SK-N-MC (cell line): ENCODE results near the gene VEPH1.

Experiments
- DNase-seq: peaks from one replicate; pipeline ENCODE4 v3.0.0-alpha.2; 2011; ENCODE audit warnings: low read depth, low spot score
- H3K27ac ChIP-seq: fragments of 200-600 bp; sonication (generic); 2 replicates; pipeline ENCODE4 v1.5.1; 2016; ENCODE audit warnings: mixed run types
- H3K36me3 ChIP-seq: fragments of 200-600 bp; sonication (generic); 2 replicates; pipeline ENCODE4 v1.6.1; 2017; ENCODE audit warnings: antibody characterized with exemption, low read length, mixed read lengths; ENCODE audit not compliant: insufficient read depth
- H3K4me3 ChIP-seq: fragments of 200-600 bp; sonication (generic); 2 replicates; pipeline ENCODE4 v1.5.1; 2016
- H3K9ac ChIP-seq: fragments of 200-600 bp; sonication (generic); 2 replicates; pipeline ENCODE4 v1.8.0; 2017; ENCODE audit warnings: mixed run types, mixed read lengths; ENCODE audit not compliant: insufficient read length
- H3K9me3 ChIP-seq: fragments of 200-600 bp; sonication (generic); 2 replicates; pipeline ENCODE4 v1.6.1; 2017; ENCODE audit warnings: low read depth, mild to moderate bottlenecking, antibody characterized with exemption, low read length, moderate library complexity, mixed read lengths
- EZH2 ChIP-seq: fragments of 200-600 bp; sonication (generic); IDR thresholded peaks from one replicate; pipeline ENCODE4 v1.6.1; 2017; ENCODE audit warnings: antibody characterized with exemption
- FOXP2 ChIP-seq: optimal IDR thresholded peaks from 2 replicates; pipeline ENCODE3; 2011; ENCODE audit warnings: mild to moderate bottlenecking, moderate library complexity; ENCODE audit not compliant: insufficient read depth; ENCODE audit errors: extremely low read length, control extremely low read depth
- POLR2AphosphoS5 ChIP-seq: IDR thresholded peaks from 2 replicates; pipeline ENCODE4 v1.6.1; 2012; ENCODE audit warnings: mild to moderate bottlenecking, low read depth, low read length, borderline replicate concordance

VEPH1 gene

DNA sequence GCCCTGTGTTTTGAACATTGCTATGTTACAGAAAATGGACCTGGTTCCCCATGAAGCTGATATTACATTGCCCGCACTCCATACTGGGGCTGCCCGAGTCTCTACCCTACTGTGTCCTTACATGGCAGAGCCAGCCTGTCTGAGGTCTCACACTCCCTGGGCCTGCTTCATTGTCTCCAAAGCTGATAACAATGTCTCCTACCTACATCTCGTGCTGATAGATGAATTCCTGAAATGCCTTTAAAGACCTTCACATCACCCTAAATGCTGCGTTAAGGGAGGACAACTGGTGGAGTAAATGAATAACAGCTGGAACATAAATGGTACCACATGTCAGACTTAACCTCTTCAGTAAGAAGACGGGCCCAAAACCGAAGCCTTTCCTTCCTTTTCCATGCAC lies 129.4 kb downstream of the VEPH1 start:
- H3K36me3 ChIP-seq: no peaks in the 10 kb centered on the region
- no peak for TF ChIP-seq EZH2
- TF ChIP-seq POLR2AphosphoS5: no peak
- TF ChIP-seq FOXP2: no peak
- no peak overlapping the region for H3K4me3 ChIP-seq
- no peak overlapping the region for H3K9ac ChIP-seq
- no peaks in the 10 kb centered on the region for H3K9me3 ChIP-seq
- no peak for DNase-seq
- H3K27ac ChIP-seq: no peak overlapping the region

DNA sequence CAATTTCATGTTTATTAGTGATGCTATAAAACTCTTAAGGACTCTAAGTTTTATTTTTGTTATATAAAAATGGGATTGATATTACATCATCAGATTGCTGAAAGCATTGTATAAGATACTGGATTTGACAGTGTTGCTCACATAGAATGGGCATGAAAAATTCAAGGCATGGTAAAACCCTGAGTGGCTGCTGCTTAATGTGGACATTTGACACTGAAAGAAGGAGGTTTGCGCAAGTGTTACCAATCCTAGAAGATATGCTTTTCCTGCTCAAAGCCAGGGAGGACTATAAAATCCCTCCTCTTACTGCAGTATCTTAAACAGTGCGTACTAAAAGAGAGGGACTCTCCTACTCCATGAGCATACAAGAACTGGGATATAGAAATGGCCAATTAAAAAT lies 132.3 kb downstream of the VEPH1 start:
- DNase-seq: no peak
- H3K36me3 ChIP-seq: no peaks in the 10 kb centered on the region
- no peak overlapping the region for H3K9ac ChIP-seq
- no peak overlapping the region for H3K27ac ChIP-seq
- H3K4me3 ChIP-seq: no peak overlapping the region
- no peak for TF ChIP-seq FOXP2
- H3K9me3 ChIP-seq: no peaks in the 10 kb centered on the region

DNA sequence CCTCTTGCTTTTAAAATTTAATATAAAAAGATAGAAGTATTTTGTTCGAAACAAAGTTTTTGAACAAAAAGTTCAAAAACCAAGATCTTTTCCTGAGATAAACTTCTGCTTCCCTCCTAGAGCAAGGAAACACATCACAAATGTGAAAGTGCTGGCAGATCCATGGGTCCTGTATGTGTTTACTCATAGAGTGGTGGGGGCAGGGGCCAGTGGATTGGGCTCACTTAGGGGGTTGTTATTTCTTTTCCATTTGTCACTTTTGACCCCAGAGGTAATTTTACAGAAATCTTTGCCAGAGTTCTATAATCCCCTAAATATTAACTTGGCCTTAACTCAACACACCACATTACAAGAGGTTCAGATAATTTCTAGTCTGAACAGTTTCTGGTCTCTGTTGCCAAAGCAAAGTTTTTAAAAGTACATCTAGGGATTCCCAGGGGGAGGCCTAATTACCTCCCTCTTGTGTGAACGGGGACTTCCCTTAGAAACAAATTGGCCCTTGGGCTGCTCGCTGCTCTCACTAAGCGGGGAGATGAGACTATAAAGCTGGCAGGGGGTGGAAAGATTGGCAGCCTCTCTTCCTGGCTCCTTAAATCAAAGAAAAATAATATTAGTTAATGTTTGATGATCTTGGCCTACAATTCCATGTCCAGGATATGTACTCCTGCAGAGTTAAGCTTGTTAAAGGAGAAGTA lies 133.3 kb downstream of the VEPH1 start:
- peak; percentile 73 for DNase-seq
- H3K4me3 ChIP-seq: peak overlapping the region; percentile 6; the same call in 1 of the 2 replicates
- no peak overlapping the region for H3K27ac ChIP-seq
- no peaks in the 10 kb centered on the region for H3K36me3 ChIP-seq
- no peak for TF ChIP-seq EZH2
- TF ChIP-seq FOXP2: no peak
- peak; percentile 28; the same call in 1 of the 2 replicates for TF ChIP-seq POLR2AphosphoS5
- H3K9me3 ChIP-seq: no peaks in the 10 kb centered on the region
- H3K9ac ChIP-seq: no peak overlapping the region

DNA sequence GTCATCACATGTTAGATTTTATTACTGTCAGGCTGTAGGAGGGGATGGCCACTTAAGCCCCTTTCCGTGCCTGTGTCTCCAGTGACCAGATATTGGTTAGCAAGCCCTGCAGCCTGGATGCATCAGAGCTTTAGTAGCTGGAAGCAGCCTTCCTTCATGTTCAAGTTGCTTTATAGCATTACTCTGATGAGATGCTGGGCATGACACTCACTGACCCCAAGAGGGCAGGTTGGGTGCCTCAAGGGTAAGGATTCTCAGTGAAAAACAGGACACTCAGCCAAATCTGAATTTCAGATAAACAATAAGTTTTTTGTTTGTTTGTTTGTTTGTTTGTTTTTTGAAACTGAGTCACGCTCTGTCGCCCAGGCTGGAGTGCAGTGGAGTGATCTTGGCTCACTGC lies 135.0 kb downstream of the VEPH1 start:
- TF ChIP-seq POLR2AphosphoS5 (no peak), EZH2 (no peak), FOXP2 (no peak)
- Histone ChIP-seq H3K4me3 (no peak overlapping the region), H3K9ac (no peak overlapping the region), H3K36me3 (no peaks in the 10 kb centered on the region), H3K9me3 (no peaks in the 10 kb centered on the region), H3K27ac (no peak overlapping the region)
- DNase-seq: no peak

DNA sequence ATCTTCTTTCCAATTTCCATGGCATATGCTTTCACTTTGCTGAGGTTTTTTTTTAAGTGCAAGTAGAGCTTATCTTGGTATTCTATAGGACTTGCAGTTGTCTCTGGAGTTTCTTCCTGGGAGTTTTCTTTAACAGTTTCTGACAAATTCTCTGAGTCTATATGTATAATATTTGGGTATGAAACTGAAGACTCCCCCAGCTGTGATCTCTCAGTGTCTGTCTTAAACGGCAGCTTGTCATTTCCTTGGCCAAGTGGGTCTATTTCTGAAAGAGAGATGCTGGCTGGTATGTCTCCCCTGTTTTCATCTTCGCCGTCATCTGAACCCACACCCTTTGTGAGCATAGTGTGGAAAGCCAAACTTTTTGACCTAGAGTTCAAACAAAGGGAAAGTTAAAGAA lies 139.8 kb downstream of the VEPH1 start:
- DNase-seq: no peak
- H3K9me3 ChIP-seq: no peaks in the 10 kb centered on the region
- H3K36me3 ChIP-seq: no peaks in the 10 kb centered on the region
- H3K27ac ChIP-seq: no peak overlapping the region
- no peak overlapping the region for H3K9ac ChIP-seq
- no peak overlapping the region for H3K4me3 ChIP-seq
- TF ChIP-seq POLR2AphosphoS5: no peak
- no peak for TF ChIP-seq EZH2
- TF ChIP-seq FOXP2: no peak

DNA sequence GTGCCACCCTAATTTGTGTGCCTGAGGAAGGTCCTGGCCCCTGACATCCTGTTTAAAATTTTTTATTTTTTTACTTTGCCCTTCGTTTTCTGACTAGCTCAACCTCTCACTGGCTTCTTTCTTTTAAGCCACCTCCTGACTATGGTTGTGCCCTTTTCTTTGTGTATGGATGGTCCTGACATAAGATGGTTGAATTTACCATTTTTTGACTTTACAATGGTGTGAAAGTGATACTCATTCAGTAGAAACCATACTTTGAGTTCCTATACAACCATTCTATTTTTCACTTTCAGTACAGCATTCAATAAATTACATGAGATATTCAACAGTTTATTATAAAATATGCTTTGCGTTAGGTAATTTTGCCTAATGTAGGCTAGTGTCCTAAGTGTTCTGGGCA lies 140.9 kb downstream of the VEPH1 start:
- no peak for DNase-seq
- H3K36me3 ChIP-seq: no peaks in the 10 kb centered on the region
- H3K9ac ChIP-seq: no peak overlapping the region
- H3K27ac ChIP-seq: no peak overlapping the region
- H3K9me3 ChIP-seq: no peaks in the 10 kb centered on the region
- no peak overlapping the region for H3K4me3 ChIP-seq
- TF ChIP-seq EZH2: no peak
- TF ChIP-seq FOXP2: no peak
- TF ChIP-seq POLR2AphosphoS5: no peak

DNA sequence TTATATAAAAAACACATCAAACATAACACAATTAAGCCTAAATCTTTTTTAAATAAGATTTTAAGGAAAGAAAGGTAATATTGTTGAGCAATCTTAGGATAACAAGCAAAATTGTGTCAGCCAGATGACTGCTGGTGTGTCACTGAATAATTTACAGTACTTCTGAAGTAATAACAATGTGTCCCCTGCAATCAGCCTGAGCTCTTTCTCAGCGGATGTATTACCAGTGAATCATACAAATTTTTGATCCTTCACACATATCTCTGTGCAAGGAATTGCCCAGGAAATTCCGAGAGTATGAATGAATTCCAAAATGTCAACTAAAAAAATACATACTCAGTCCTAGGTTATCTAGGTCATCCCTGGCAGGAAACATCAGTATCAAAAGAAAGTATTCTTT lies 143.2 kb downstream of the VEPH1 start:
- Histone ChIP-seq H3K9me3 (no peaks in the 10 kb centered on the region), H3K4me3 (no peak overlapping the region), H3K9ac (no peak overlapping the region), H3K27ac (no peak overlapping the region), H3K36me3 (no peaks in the 10 kb centered on the region)
- DNase-seq: no peak
- TF ChIP-seq FOXP2: no peak
- no peak for TF ChIP-seq POLR2AphosphoS5
- TF ChIP-seq EZH2: no peak

DNA sequence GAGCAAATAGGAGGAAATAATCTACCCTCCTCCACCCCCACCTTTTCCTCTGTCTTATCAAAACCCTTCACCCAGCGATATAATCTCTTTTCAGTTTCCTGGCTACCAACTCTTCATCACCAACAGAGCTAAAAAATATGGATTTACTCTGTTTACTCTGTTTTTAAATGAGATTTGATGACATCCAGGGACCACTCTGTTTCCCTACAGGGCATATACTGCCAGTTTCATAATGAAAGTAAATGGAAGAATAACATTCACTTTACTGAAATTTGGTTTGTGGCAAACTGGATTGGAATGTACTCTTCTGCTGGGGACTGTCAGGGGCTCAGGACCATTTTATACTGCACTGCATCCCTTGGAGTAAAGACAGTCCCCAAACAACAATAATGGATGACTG lies 146.7 kb downstream of the VEPH1 start:
- TF ChIP-seq FOXP2 (no peak), POLR2AphosphoS5 (no peak), EZH2 (no peak)
- no peaks in the 10 kb centered on the region for H3K36me3 ChIP-seq
- no peak for DNase-seq
- H3K9me3 ChIP-seq: no peaks in the 10 kb centered on the region
- no peak overlapping the region for H3K9ac ChIP-seq
- no peak overlapping the region for H3K4me3 ChIP-seq
- H3K27ac ChIP-seq: no peak overlapping the region

DNA sequence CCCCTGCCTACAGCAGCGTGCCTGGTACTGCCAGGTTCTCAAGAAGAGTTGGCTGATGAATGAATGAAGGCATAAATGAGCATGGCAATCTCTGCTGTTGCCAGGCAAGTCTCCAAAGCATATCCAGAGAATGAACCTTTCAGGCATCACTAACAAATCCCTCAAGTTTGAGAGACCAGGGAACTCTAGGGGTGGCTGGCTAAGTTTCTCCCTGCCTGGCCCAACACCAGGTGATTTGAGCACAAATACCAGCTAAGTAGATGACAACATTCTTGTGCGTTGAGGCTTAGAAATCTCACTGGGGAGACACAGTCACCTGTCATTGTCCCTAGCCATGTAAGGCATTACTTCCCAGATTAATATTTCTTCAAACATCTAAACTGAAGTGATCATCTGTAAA lies 147.9 kb downstream of the VEPH1 start:
- no peak overlapping the region for H3K9ac ChIP-seq
- H3K27ac ChIP-seq: no peak overlapping the region
- DNase-seq: no peak
- no peaks in the 10 kb centered on the region for H3K9me3 ChIP-seq
- H3K36me3 ChIP-seq: no peaks in the 10 kb centered on the region
- TF ChIP-seq POLR2AphosphoS5: no peak
- no peak overlapping the region for H3K4me3 ChIP-seq

DNA sequence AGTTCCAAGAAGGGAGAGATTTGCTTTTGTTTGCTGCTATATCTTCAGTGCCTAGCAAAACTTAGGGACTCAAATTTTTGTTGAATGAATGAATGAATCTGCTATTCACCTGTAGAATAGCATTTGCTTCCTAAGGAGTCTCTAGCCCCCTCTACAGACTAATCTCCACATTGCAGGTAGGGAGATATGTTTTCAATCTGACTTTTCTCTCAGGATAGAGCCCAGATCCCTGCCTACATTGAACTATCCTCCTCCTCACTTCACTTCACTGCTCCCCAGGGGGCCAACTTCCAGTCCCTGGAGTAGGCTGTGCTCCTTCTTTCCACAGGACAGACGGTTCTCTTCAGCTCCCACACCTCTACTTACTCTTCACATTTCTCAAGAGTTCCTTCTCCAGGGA lies 148.5 kb downstream of the VEPH1 start:
- TF ChIP-seq FOXP2: no peak
- TF ChIP-seq EZH2: no peak
- no peak for TF ChIP-seq POLR2AphosphoS5
- H3K9ac ChIP-seq: no peak overlapping the region
- H3K27ac ChIP-seq: no peak overlapping the region
- no peaks in the 10 kb centered on the region for H3K9me3 ChIP-seq
- DNase-seq: no peak
- H3K4me3 ChIP-seq: no peak overlapping the region
- no peaks in the 10 kb centered on the region for H3K36me3 ChIP-seq
